Measurements from ENCODE around the gene CCL16. TPM values are rescaled to one million over a fixed set of nuclear protein-coding genes. Genes with fewer than 3 reads are reported as not detected.

CCL16 gene
- total and polyA plus RNA-seq, 2 of the 8 experiments (the other 6 are each of a cell fraction or from before 2014, with no cell fraction given), result not detected

DNA sequence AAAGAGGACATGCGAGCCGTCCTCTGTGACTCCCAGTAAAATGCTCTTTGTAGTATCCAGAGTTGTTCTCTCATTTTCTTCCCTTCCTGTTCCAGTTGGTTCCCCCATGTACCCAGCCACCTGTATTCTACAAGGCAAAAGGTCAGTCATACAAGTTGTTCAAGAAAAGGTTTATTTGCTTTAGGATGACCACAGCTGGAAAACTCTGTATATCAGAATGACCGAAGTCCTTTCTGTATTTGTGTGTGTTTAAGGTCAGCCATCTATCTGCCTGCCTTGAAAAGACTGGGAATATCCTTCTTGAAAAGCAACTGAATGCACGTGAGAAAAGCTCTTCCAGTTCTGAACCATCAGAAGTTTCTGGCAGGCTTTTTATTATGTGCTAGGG, 8.4 kb downstream of the CCL16 start:
- no peaks in the 10 kb centered on the region for H3K9me3 ChIP-seq (ENCODE audit: insufficient read depth in 2 of 2, low read depth in 1 of 2, low read length in 1 of 2)
- H3K23me2 ChIP-seq (ENCODE audit: low read depth, low read length), result no peaks in the 10 kb centered on the region
- no peak overlapping the region for H3K18ac ChIP-seq (ENCODE audit: extremely low read depth, low read length)
- H3K79me2 ChIP-seq (ENCODE audit: control insufficient read depth in 1 of 2, insufficient read depth in 2 of 2, low read length in 2 of 2), result no peaks in the 10 kb centered on the region
- H3K79me1 ChIP-seq (ENCODE audit: low read depth, low read length), result no peaks in the 10 kb centered on the region
- no peak overlapping the region for H3K4me2 ChIP-seq (ENCODE audit: insufficient read depth in 1 of 2, low read depth in 2 of 2, low read length in 2 of 2)
- H3K56ac ChIP-seq (replicated peaks; ENCODE audit: insufficient read length, low read depth, low read length), result no peak overlapping the region
- no peak overlapping the region for H3K9ac ChIP-seq (replicated peaks in 1 of 4; ENCODE audit: extremely low read depth in 1 of 4, low read depth in 3 of 4, low read length in 3 of 4)
- no peak overlapping the region for H2BK20ac ChIP-seq (ENCODE audit: low read length)
- H2BK12ac ChIP-seq (ENCODE audit: low read depth, low read length), result no peak overlapping the region
- H2BK15ac ChIP-seq (ENCODE audit: low read length), result no peak overlapping the region
- no peak overlapping the region for H3K23ac ChIP-seq (ENCODE audit: insufficient read length)
- no peak overlapping the region for H4K5ac ChIP-seq (ENCODE audit: insufficient read length, low read depth, low read length)
- H3K14ac ChIP-seq (ENCODE audit: insufficient read length), result no peak overlapping the region
- no peak overlapping the region for H4K8ac ChIP-seq (ENCODE audit: extremely low read depth, insufficient read depth, low read length)
- H3K27me3 ChIP-seq (replicated peaks in 1 of 4; ENCODE audit: control insufficient read depth in 3 of 4, extremely low read depth in 1 of 4, insufficient read depth in 3 of 4, low read length in 3 of 4), result no peaks in the 10 kb centered on the region
- H4K20me1 ChIP-seq (replicated peaks in 1 of 2; ENCODE audit: control insufficient read depth in 1 of 2, insufficient read depth in 2 of 2, low read length in 2 of 2), result no peaks in the 10 kb centered on the region
- H3K4me3 ChIP-seq (ENCODE audit: extremely low read depth in 1 of 4, insufficient read depth in 2 of 4, low read depth in 3 of 4, low read length in 4 of 4), result no peak overlapping the region
- FAIRE-seq (no peak), DNase-seq (ENCODE audit: low read depth in 1 of 2, low spot score in 2 of 2) (no peak)
- H3K4ac ChIP-seq (replicated peaks; ENCODE audit: insufficient read length, low read depth, low read length), result no peak overlapping the region
- H2BK120ac ChIP-seq (replicated peaks; ENCODE audit: low read depth, low read length), result no peak overlapping the region
- no peak overlapping the region for H2BK5ac ChIP-seq (ENCODE audit: low read depth, low read length)
- H3K27ac ChIP-seq (ENCODE audit: low read depth, low read length), result no peak overlapping the region
- H3K36me3 ChIP-seq (ENCODE audit: control insufficient read depth in 2 of 4, insufficient read depth in 4 of 4, low read length in 3 of 4), result no peaks in the 10 kb centered on the region
- H3K4me1 ChIP-seq (replicated peaks in 1 of 4; ENCODE audit: control insufficient read depth in 3 of 4, insufficient read depth in 4 of 4, low read length in 3 of 4), result peaks cover 0 to 2% (median 0%) of the 10 kb centered on the region in 4 experiments; a peak in 2 of 7 replicates
- TF ChIP-seq ZNF274 (IDR thresholded peaks at IDR 0.05; ENCODE audit: borderline replicate concordance, extremely low read depth, low read length), result no peak
- TF ChIP-seq YY1 (IDR thresholded peaks at IDR 0.05; ENCODE audit: low read depth, low read length), result no peak
- TF ChIP-seq JUN (IDR thresholded peaks at IDR 0.05; ENCODE audit: low read depth, low read length), result no peak
- no peak for TF ChIP-seq EGR1 (IDR thresholded peaks at IDR 0.05; ENCODE audit: borderline replicate concordance, low read depth, low read length)
- TF ChIP-seq RFX5 (IDR thresholded peaks at IDR 0.05; ENCODE audit: borderline replicate concordance, low read depth, low read length), result no peak
- TF ChIP-seq EZH2 (IDR thresholded peaks at IDR 0.05; ENCODE audit: low read depth, low read length, severe bottlenecking), result no peak
- H2AK5ac ChIP-seq (ENCODE audit: low read depth, low read length), result no peak overlapping the region
- POLR2A ChIA-PET (ENCODE audit: partially characterized antibody), result no interaction called here
- WGBS, 2 experiments (ENCODE audit: extremely low coverage in 1 of 2, insufficient coverage in 1 of 2, insufficient read length in 1 of 2, insufficient replicate concordance in 2 of 2, low coverage in 1 of 2, low lambda C conversion rate in 2 of 2, missing lambda C conversion rate in 1 of 2), result 84% methylated on average over 4 of the region's 4 CpGs; no CpG with 5 or more reads in 1 of the 2 experiments
- no peak overlapping the region for H4K91ac ChIP-seq (replicated peaks; ENCODE audit: insufficient read length, low read length)
- CTCF ChIA-PET (ENCODE audit: partially characterized antibody), result interaction anchor here (1.0 to 4.2 kb wide), 6 partner anchors 8 to 176 kb away, joined by 3 to 11 read pairs (median 4); partner anchors contain the start of gene CCL16
- no peak overlapping the region for H2AFZ ChIP-seq (ENCODE audit: low read length)

Measured in H1 (cell line).